Amniotic epithelial cell (primary cell): ENCODE measurements around the gene TMEM198.

Source experiments
- DNase-seq: peaks from one replicate; pipeline ENCODE4 v3.0.0-alpha.2; 2010; ENCODE audit warnings: low read depth

Gene TMEM198

DNA sequence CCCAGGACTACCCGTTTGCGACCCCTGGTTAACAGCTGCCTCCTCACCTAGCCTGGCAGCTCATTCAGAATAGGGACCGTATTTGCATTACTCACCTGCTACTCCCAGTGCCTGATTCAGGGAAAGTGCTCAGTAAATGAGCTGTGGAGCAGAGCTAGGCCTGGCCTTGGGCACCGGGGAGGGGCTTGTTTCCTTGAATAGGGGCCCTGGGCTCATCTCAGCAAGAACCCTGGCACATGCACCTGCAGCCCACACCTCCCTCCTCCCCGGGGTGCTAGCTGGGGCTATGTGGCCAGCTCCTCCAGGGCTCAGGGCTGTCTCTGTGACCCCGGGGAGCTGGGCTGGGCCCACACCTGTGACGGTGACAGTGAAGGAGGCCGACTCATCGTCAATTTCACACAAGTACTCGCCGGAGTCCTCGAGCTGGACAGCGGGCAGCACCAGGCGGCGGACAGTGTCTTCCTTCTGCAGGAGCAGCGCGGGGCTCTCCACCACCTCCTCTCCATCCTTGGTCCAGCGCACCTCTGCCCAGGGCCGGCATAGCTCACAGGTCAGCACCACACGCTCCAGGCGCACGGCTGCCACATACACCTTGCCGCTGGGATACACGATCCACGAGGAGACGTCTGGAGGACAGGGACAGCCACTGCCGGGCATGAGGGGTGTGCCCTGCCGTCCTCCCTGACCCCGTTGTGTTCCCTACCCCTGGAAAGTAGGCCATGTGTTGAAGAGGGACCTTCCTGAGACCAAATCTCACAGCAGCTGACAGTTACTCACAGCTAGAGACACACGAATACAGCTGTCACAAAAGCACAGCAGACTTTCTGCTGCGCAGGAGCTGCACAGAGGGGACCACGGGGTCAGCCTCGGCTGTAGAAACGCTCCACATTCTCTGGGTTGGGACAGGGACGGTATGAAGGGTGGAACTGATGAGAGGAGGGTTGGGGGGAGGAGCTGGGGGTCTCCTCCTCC, 18.5 kb downstream of the TMEM198 start:
- no peak for DNase-seq

DNA sequence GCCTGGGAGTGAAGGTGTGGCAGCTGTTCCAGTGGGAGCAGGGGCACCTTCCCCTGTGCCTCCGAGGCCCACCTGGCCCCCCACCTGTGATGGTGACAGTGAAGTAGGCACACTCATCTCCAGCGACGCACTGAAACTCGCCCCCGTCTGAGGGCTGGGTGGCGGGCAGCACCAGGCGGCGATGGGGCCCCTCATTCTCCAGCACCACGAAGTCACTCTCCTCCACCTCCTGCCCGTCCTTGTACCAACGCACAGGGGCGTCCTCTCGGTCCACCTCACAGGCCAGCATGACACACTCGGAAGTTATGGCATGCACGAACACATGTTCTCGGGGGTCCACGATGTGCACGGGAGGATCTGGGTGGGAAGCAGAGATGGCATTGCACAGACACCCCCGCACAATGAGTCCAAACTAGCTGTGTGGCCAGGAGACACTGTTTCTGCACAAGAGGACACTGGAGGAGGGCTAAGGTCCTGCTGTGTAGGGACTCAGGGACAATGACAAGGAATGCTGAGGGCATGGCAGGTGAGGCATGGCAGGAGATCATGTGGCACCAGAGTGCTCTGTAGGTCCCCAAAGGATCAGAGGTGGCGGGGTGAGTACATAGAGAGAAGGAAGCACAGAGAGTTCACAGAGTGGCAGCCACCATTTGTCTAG, 19.6 kb downstream of the TMEM198 start:
- no peak for DNase-seq

DNA sequence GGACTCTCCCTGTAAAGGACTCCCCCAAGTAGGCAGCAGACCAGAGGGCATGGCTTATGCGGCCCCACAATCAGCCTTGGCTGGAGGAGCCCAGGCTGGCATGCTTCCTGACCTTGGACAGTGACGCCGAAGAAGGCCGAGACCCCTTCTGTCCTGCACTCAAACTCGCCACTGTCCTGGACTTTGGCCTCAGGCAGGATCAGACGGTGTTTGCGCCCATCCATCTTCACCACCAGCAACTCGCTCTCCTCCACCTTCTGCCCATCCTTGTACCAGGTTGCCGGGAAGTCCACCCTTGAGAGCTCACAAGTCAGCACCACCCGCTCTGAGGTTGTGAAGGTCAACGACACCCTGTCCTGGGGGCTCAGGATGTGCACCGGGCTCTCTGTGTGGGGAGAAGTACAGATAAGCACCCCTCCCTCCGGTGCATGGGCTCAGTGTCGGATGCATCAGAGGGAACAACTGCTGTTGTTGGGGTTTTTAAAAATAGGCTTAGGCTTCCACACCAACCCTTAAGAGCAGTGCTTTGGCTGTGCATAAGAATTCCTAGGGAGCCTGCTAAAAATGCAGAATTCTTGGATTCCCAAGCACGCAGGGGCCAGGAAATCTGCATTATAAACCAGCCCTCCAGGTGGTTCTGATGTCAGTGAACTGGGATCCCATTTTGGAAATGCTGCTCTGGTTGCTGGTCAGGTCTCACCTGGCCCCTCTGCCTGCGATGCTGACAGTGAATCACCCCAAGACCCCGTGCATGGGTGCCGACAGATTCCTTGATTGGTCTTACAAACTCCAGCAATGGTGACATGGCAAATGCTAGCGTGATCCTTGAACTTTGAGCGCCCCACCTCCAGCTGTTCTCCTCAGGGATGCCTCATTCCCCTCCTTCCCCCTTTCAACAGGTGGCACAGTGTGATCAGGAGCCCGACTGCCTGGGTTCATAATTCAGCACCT, 21.6 kb downstream of the TMEM198 start:
- no peak for DNase-seq

DNA sequence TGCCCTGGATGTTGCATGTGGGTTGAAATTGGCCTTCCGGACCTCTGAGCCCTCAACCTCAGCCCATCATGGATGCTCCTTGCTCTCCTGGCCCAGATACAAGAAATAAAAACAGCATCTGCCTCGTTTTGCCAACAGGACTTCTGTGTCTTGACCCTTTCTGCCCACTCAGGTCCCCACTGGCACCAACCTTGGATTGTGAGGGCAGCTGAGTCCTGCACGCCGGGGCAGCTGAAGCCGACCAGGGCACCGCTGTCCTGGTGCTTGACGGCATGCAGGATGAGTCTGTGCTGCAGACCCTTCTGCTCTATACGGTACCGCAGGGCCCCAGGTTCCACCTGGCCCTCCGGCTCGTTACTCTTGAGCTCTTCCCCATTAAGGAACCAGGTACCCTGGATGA, 22.8 kb downstream of the TMEM198 start:
- DNase-seq, result no peak

DNA sequence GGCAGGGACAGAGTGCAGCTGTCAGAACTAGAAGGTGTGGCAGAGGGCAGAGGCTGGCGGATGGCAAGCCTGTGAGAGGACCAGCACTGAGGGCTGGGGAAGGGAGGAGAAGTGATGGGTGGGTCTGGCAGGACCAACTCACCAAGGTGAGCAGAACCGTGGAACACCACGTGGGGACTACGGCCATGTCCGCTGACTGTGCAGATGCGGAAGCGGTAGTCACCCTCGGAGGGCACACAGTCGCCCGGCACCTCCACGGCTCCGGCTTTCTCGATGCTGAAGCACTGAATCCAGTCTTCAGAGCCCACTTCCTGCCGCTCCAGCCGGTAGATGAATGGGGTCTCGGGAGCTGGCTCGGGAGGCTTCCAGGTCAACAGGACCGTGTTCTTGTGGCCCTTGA, 23.3 kb downstream of the TMEM198 start:
- no peak for DNase-seq

DNA sequence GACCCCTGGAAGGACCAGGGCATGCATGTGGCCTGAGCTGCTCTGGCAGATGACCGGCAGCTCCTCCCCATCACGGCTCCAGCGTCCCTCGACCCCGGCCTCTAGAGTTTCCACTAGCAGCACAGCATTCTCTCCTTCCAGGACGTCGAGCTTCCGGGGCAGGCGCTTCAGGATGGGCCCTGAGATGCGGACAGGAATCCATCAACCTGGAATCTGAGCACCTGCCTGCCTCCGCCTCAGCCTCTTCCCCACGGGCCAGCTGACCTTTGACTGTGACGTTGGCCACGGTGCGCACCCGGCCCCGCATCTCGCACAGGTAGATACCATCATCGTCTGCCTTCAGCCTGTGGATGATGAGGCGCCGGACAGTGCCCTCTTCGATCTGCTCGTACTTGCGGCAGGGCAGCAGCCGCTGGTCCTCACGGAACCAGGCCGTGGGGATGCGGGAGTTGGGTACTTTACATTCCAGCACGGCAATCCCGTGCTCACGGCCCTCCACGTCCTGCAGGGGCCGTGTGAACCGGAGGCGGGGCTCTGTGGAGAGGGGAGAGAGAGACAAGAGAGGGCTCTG, 24.0 kb downstream of the TMEM198 start:
- DNase-seq, result no peak

DNA sequence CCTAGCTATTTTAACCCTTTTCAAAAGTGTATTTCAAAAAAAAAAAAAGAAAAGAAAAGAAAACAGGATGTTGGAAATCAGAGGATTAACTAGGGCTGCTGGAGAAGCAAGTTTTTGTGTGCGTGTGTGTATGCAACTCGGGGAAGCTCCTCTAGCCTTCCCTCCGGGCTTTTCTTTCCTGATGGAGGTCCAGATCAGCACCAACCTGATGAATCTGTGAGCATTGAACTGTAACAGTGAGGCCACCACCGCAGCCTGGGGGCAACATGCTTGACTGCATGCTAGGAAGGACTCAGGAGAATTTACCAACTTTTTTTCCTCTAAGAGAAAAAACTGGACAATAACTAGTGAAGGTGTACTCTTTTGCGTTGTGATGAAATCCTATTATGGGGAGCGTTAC, 25.2 kb downstream of the TMEM198 start:
- DNase-seq, result no peak

DNA sequence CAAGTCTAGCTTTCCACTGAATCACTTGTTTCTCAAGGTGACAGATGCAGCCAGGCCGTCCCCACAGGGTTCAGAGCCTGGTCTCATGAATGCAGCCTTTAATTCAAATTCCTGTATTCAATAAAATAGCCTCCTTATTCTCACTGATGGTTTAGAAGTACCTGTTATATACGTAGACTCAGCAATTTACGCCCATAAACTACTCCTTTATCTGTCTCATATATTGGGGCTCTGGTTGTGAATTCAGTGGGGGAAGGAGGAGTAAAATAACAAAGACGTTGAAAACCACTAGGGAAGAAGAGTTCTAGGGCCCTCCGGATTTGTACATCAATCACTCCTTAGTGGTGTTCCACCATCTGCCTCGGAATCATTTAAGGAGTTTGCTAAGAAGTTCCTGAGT, 25.8 kb downstream of the TMEM198 start:
- no peak for DNase-seq

DNA sequence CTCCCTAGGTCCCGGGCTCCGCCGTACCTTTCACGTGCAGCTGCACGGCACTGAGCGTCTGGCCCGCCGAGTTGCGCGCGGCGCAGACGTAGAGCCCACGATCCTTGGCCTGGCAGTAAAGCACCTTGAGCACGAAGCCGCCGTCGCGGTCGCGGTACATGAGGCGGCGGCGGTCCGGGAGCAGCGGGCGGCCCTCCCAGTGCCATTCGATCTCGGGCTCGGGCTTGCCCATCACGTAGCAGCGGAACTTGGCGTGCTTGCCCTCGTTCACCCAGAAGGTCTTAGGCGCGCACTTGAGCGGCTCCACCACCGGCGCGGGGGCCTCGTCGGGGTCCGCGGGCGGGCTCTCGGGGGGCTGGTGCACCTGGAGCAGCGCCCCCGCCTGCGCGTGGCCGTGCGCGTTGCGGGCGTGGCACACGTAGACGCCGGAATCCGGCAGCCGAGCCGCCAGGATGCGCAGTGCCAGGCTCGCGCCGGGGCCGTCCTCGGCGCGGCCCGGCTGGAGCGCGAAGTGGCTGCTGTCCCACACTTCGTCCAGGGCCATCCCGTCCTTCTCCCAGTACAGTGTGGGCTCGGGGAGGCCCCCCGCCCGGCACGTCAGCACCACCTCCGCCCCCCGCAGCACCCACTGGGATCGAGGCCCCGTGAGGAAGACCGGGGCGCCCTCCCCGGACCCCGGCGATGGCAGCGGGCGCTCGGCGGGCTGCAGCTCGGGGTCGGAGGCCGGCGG, 26.5 kb downstream of the TMEM198 start:
- no peak for DNase-seq

DNA sequence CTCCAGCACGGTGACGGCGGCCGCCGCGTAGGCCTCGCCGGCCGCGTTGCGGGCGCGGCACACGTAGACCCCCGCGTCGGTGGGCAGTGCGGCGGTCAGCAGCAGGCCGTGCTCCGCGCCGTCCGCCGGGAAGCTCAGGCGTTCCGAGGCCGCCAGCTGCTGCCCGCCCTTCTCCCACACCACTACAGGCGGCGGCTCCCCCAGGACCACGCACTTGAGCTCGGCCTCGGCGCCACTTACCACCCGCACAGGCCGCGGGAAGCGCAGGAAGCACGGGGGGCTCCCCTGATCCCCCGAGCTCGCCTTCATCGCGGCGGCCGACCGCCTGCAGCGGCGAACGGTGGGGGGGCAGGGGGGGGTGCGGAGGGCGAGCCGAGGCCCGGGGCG, 27.1 kb downstream of the TMEM198 start:
- DNase-seq, result no peak

DNA sequence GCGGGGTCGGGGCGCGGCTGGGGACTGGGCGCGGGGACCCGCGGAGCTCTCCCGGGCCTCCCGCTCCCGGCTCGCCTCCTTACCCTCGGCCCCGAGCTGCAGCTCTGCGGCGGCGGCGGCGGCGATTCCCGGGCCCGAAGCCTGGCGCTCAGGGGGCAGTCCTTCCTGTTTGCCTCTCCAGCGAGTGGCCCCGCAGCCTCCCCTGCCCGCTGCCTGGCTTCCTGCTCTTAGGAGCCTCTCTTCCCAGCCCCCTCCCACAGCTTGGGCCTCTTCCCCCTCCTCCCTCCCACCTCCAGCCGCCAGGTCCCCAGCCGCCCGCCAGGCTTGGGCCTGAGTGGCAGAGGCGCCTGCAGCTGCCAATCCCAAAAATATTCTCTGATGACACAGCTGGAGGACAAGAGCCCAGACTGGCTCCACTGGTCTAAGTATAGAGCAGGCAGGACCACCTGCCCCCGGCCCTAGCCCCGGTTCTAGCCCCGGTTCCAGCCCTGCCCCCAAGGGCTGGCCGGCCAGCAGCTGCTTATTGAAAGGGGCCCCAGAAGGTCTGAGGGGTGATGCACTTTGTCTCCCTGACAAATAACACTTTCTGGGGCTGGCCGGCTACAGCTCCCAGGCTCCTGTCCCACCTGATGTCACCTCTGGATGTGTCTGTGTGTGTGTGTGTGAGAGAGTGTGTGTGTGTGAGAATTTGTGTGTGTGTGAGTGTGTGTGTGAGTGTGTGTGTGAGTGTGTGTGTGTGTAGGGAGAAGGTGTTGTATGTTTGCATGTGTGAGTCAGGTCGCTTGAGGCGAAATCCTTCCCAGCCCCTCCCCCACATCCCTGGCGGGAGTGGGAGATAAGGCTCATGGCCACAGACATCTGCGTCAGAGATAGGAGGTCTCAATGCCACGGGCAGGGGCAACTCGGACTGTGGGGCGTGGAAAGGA, 27.7 kb downstream of the TMEM198 start, which contains the start of gene OBSL1:
Gene OBSL1 (minus strand): TSS at position 229 of the 926 bp plus-strand sequence. CDS start 307 bp downstream, outside the sequence.
- DNase-seq, result peak; percentile 97

DNA sequence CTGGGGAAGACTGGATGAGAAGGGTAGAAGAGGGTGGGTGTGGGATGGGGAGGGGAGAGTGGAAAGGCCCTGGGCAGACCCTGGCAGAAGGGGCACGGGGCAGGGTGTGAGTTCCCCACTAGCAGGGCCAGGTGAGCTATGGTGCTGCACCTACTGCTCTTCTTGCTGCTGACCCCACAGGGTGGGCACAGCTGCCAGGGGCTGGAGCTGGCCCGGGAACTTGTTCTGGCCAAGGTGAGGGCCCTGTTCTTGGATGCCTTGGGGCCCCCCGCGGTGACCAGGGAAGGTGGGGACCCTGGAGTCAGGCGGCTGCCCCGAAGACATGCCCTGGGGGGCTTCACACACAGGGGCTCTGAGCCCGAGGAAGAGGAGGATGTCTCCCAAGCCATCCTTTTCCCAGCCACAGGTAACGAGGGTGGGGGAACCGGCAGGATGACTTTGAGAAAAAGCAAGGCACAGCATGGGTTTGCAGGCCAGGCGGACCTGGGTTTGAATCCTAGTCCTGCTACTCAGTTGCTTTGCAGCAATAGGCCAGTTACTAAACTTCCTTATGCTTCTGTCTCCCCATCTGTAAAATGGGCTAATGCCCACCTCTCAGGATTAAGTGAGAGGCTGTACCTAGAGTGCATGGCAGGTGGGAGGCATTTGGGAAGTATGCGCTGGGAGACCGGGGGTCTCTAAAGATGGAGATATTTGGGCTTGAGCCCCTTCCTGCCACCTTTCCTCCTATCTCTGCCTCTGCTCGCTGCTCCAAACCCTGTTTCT, 28.6 kb downstream of the TMEM198 start, which contains the start of gene INHA:
Gene INHA (plus strand): TSS at position 74 of the 765 bp plus-strand sequence. CDS start 65 bp downstream, at position 139.
- no peak for DNase-seq

DNA sequence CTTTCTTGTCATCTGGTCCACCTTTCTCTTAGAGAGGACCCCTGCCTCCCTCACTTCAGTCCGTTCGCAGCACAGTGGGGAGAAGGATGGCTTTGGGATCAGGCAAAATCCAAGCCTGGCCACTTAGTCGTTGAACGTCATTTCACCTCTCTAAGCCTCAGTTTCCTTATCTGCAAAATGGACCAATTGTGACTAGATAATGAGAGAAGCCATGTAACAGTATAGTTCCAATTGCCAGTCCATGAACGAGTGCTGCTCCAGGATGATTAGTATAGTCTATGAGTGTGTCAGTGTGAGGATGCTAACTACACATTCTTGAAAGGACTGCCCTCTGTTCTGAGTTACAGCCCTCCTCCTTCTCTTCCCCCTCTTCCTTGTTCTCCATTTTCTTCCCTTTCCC, 29.3 kb downstream of the TMEM198 start:
- no peak for DNase-seq

DNA sequence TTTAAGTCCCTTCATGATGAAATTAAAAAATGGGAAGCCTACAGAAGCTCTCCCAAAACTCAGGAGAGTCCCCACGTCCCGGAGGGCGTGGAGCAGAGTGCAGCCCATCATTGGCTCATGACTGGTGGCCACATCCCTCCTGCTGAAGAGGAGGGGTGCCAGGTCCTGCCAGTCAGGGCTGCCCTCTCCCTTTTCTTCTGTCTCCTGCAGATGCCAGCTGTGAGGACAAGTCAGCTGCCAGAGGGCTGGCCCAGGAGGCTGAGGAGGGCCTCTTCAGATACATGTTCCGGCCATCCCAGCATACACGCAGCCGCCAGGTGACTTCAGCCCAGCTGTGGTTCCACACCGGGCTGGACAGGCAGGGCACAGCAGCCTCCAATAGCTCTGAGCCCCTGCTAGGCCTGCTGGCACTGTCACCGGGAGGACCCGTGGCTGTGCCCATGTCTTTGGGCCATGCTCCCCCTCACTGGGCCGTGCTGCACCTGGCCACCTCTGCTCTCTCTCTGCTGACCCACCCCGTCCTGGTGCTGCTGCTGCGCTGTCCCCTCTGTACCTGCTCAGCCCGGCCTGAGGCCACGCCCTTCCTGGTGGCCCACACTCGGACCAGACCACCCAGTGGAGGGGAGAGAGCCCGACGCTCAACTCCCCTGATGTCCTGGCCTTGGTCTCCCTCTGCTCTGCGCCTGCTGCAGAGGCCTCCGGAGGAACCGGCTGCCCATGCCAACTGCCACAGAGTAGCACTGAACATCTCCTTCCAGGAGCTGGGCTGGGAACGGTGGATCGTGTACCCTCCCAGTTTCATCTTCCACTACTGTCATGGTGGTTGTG, 30.9 kb downstream of the TMEM198 start:
- DNase-seq, result no peak

DNA sequence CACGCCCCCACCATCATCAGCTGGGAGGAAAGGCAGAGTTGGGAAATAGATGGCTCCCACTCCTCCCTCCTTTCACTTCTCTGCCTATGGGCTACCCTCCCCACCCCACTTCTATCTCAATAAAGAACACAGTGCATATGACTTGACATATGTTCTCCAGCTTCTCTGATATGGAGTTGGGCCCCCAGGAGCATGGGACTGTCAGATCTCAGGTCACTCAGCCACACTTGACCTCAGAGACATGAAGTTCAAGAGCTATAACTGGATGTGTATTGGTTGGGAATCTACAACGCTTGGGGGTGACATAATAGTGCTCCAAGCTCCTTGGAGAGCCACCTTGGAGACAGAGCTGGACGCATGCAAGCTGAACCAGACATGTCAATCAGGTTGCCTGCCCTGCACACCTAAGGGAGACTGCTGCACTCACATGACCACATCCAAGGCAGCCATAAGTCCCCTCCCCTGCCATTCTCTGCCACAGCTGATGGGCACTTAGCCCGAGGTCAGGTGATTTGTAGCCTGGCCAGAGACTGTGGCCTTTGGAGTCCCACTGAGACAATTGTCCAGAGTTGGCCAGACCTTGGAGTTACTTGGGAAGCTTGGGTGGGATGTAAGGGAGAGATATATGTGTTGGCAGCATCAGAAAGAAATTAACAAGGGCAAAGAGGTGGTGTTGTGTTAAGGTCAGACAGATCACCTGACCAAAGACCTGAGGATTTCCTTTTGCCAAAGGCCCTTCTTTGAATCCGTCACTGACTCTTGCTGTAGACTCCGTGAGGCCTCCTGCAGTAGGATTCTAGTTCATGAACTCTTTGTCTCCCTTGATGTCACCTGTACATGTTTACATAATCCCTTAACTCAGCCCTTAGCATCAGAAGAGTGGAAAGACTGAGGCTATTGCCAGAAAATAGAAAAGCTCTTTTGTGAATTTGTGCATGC, 32.0 kb downstream of the TMEM198 start:
- DNase-seq, result no peak

DNA sequence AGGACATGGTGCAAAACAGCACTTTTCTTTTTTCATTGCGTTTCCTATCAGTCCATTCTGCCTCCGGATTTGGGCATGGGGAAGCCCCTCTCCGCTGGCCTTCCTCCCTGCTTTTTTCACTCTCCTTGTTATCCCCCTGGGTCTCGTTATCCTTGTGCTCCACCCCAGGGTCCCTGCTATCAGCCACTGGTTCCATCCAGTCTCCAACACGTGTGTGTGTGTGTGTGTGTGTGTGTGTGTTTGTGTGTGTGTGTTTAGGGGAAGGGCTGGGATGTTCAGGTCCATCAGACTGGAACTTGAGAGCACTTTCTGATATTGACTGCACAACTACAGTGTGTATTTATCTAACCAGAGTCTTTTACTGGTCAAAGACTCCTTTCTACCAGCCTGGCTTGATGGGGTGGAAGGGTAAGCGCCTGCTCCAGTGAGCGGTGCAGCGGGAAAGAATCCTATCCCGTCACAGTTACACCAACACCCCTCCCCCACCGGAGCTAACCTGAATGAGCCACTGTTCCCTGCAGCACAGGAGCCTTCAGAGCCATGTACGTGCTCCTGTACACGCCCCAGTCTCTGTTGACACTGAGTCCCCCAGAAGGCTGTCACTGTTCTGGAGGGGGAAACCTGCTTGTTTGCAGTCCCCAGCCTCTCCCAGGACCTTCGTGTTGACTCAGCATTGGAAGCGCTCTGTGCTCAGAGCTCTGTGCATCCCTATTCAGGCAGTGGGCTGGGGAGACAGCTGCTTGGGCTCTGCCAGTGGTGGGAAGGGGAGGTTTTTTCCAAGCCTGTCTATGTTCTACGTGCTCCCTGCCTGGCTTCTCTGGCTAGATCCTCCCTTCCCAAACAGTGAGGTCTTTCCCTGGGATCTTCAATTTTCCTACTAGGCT, 32.9 kb downstream of the TMEM198 start:
- no peak for DNase-seq
